Right ventricle myocardium inferior (tissue), 1 donor: ENCODE measurements around the gene KRTAP5-6. TPM values are rescaled to one million over a fixed set of nuclear protein-coding genes. Genes with fewer than 3 reads are reported as not detected.

Source experiments
- ATAC-seq: fragments of 200-7000 bp; cut with Tn5 transposase; one replicate; pipeline ENCODE4 v1.9.1; 2020; ENCODE audit warnings: mild to moderate bottlenecking, moderate library complexity
- DNase-seq: peaks from one replicate; pipeline ENCODE4 v3.0.0; 2021; ENCODE audit errors: missing footprints
- intact Hi-C: fragments of 100-400 bp; cut with DNase I; formaldehyde crosslinking; loops from one replicate; pipeline ENCODE4 v1.11.0; 2022
- total RNA-seq: library from RNA; stranded (reverse); fragmentation: NEBNext Ultra II Directional; extraction: Animal tissue kit (Norgen Biotek cat#: 25700); gene quantifications from one replicate; pipeline ENCODE4 v1.2.1, GENCODE V29; 2021
- donor health status: DM: no; HTN: yes; CAD: no; lungs with severe emphysema.

The KRTAP5-6 gene
- total RNA-seq, 1 donor from 2014 or later = not detected

- DNase-seq = no peak
- ATAC-seq = no peak
- intact Hi-C loops = loop anchor here (5.0 kb wide), 1 partner anchor 44 kb away; the partner anchor contains the start of gene CTSD
These were observed 21.3 kb downstream of the KRTAP5-6 start for GRCh38 chr11:1718326-1718725.

DNA sequence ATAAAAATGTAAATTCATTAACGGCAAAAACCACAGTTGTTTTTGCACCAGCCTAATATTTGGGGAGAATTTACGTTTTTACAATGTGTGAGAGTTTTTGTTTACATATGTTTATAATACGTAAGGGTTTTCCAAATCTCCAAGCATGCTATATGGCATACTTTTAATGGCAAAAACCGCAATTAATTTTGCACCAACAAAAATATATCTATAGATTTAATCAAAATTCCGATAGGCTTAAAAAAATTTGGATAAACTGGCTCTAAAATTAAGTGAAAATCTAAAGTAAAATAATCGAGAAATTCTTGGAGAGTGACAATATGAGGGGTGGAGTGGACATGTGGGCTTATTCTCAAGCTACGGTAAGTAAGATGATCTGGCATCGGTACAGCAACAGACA, 22.8 kb downstream of the KRTAP5-6 start:
- DNase-seq (no peak), ATAC-seq (no peak)
- intact Hi-C loops = loop anchor here (5.0 kb wide), 1 partner anchor 43 kb away; the partner anchor contains the start of gene CTSD

DNA sequence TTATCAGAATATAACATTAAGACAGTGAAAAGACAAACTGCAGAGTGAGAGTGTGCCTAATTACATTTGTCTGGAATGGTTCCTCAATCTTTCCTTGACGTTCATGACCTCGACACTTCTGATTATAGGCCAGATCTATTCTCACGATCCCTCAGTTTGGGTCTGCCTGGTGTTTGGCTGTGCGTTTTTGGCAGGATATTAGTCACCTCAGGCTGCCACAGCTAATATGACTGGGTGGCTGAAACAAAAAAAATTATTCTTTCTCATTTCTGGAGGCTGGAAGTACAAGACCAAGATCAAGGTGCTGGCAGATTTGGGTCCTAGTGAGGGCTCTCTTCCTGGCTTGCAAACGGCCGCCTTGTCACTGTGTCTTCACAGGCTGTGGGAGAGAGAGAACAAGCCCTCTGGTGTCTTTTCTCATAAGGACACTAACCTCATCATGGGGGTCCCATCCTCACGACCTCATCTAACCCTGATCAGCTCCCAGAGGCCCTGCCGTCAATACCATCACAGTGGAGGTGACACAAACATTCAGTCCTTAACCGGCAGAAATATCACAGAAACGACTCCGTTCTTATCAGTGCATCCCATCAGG, 30.2 kb downstream of the KRTAP5-6 start:
- DNase-seq = no peak
- intact Hi-C loops = no loop called here
- no peak for ATAC-seq

DNA sequence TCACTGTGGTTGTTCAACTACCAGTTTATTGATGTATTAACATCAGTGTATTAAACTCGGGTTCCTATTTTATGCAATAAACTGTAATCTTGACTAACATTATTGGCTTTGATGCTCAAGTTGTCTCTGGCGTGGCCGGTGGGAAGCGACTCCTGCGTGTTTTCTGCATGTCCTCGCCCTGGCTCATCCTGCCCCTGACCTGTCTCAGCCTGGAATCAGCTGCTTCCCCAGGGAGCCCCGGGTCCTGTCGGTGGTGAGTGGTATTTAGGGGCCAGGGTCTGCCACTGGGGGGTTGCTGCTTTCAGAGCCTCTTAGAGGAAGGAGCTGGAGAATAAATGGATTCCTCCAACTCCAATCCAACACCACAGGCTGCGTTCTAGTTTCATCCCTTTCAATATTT, 30.9 kb downstream of the KRTAP5-6 start:
- intact Hi-C loops = no loop called here
- DNase-seq (no peak), ATAC-seq (no peak)

DNA sequence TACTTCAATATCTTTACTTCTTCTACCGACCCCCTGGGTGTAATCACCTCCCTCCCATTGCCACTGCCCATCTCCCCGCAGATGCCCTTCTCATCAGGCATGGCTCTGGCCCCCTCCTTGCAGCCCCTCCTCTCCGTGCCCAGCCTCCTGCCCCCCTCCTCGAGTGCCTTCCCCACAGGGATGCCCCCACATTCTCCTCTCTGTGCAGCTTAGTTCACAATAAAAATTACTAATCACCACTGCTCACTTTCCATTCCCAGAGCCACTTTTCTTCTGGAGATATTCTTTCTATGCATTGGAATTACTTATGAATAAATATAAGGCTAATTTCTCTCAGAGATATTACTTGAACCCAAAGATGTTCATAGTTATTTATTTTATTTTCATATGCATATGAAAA, 31.3 kb downstream of the KRTAP5-6 start:
- intact Hi-C loops = no loop called here
- ATAC-seq = no peak
- no peak for DNase-seq

GRCh38 chr11:1728931-1729691, 32.1 kb downstream of the KRTAP5-6 start:
- intact Hi-C loops = no loop called here
- DNase-seq = no peak
- ATAC-seq = no peak

GRCh38 chr11:1729692-1730011, 32.7 kb downstream of the KRTAP5-6 start:
- no peak for DNase-seq
- intact Hi-C loops = no loop called here
- no peak for ATAC-seq

GRCh38 chr11:1730059-1730629, 33.1 kb downstream of the KRTAP5-6 start:
- no peak for DNase-seq
- no peak for ATAC-seq
- intact Hi-C loops = no loop called here

GRCh38 chr11:1731451-1732059, 34.6 kb downstream of the KRTAP5-6 start:
- ATAC-seq (no peak), DNase-seq (no peak)
- intact Hi-C loops = no loop called here

- no peak for ATAC-seq
- no peak for DNase-seq
- intact Hi-C loops = no loop called here
These were observed 35.5 kb downstream of the KRTAP5-6 start for GRCh38 chr11:1732418-1733008.

DNA sequence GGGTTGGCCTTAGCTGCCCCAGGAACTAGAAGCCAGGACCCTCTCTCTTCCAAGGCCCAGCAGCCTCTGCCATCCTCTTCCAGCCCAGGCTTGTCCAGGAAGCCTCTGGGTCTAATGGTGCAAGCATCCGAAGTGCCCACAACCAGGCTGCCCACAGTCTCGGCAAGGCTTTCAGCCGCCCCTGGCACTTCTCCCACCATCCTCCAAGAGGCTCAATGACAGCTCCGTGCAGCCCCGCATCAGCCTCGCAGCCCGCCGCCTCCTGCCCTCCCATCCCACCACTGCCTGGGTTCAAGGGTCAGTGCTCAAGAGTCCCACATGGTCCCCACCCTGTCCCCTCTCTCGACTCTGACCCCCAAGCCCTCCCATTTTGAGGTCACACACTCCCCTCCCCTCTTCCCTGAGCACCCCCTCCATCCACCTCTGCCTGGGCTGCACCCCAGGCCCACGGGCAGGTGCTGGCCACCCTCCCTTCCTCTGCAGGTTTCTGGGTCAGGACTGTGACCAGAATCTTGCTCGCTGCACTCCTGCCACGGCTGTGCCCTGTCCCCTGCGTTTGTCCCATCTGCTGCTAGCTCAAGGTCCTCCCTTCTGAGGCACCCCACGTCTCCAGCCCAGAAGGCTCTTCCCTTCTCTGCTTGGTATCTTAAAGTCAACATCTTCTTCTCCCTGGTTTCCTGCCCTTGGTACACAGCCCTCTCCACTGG, 36.2 kb downstream of the KRTAP5-6 start:
- ATAC-seq = no peak
- DNase-seq = peak; percentile 51
- intact Hi-C loops = no loop called here

GRCh38 chr11:1733716-1734640, 37.0 kb downstream of the KRTAP5-6 start:
- ATAC-seq (no peak), DNase-seq (no peak)
- intact Hi-C loops = no loop called here

- intact Hi-C loops = no loop called here
- DNase-seq = peak; percentile 42
- no peak for ATAC-seq
These were observed 37.7 kb downstream of the KRTAP5-6 start for GRCh38 chr11:1734641-1735081.

- intact Hi-C loops = no loop called here
- ATAC-seq = no peak
- peak; percentile 42 for DNase-seq
These were observed 38.3 kb downstream of the KRTAP5-6 start for GRCh38 chr11:1735271-1735670.

- DNase-seq = no peak
- ATAC-seq = no peak
- intact Hi-C loops = no loop called here
These were observed 39.5 kb downstream of the KRTAP5-6 start for GRCh38 chr11:1736447-1736992.

DNA sequence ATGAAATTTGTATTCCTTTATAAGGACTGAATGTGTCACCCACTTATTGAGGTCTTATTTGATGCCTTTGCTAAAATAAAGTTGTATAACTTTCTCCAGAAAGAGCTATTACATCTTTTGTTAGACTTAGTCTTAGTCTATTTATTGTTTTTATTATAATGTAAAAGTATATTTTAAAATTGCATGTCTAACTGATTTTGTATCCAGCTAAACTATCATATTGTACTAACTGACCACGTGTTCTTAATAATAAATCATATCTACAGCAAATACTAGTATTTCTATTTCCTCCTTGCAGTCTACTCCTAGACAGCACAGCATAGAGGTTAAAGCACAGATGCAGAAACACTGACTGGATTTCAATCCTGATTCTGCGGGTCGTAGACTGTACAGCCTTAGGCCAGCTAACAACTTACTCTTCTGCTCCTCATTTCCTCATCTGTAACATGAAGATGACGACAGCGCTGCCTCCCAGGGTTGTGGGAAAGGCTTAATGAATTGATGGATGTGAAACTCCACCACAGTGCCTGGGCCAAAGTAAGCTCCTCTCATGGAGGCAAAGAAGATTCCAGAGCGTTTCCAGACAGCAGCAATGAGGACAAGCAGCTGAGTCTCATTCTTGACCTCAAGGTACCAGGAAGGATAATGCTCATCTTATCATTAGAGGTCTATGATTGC, 40.2 kb downstream of the KRTAP5-6 start:
- DNase-seq (no peak), ATAC-seq (no peak)
- intact Hi-C loops = no loop called here

- DNase-seq = no peak
These were observed 41.4 kb downstream of the KRTAP5-6 start for GRCh38 chr11:1738380-1738779.

More at GRCh38 chr11:1738380-1738779, 41.4 kb downstream of the KRTAP5-6 start:
- intact Hi-C loops = no loop called here
- ATAC-seq = no peak
